DLD1 (cell line): ENCODE data around the gene CCNK.

Experiments
- in situ Hi-C: cut with HindIII; loops from 2 replicates; pipeline ENCODE4 v1.10.0; 2017; ENCODE audit warnings: low sequenced_read_pairs

CCNK gene

DNA sequence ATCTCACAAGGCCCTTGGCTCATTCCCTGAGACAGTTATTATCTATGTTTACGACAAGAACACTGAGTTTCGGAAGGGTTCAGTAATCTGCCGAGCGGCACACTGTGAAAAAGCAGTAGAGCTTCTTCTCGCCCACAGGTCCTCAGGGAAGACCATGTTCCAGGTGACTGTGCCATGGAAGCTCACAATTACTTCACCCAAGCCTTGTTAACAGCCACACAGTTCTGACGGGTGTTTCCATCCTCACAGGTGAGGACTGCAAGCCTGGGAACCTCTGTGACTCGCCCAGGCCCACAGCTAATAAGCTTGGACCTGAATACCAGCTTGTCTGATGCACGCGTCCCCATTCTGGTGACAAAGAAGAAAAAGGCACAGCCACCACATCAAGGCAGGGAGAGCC lies 15.9 kb upstream of the CCNK start:
- in situ Hi-C loops: no loop called here

DNA sequence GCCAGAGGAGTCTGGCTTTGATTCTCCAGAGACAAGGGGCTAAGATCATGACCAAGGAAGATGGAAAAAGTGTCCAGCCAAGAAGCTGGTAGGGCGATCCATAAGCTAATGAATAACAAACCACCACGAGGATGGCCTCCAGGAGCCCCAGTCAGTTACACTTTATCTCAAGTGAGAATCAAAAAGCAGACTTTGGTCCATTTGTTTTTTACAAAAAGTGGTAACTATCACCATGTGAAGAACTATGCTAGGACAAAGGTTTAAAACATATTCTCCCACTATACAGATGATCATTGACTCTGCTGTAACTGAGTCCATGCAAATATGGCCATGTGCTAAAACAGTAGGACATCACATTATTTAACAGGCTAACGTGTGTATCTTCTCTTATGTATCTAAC lies 14.5 kb upstream of the CCNK start:
- in situ Hi-C loops: no loop called here

DNA sequence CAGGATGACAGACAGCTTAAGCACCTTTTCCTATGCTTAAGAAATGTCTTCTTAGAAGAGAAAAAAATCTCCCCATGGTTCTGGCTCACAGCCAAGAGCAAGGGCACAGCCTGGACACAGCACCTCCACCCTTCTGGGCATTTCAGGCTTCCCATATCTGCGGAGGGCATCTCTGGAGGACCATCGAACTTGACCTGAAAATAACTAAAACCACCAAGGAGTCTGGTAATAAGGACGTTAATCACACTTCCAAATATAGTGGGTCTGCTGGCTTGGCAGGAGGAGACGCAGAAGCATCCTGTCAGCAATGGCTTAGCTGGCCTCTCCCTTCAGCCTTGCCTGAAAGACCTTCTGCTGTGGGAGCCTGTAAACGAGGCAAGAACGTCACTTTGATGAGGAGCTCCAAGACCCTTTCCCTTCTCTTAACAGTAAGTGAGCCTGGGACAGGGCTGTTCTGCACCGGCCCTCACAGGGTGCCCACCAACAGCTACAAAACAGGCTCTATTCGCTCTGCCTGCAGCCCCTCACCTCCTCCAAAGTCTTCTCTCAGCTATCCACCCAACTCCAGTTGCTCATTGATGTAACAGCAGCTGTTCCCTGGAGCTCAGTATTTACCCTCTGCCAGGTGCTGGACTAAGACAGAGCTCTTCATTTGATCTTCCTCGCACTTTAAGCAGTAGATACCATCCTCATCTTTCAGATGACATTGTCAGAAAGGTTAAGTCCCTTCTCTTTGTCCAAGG lies 13.7 kb upstream of the CCNK start:
- in situ Hi-C loops: no loop called here

DNA sequence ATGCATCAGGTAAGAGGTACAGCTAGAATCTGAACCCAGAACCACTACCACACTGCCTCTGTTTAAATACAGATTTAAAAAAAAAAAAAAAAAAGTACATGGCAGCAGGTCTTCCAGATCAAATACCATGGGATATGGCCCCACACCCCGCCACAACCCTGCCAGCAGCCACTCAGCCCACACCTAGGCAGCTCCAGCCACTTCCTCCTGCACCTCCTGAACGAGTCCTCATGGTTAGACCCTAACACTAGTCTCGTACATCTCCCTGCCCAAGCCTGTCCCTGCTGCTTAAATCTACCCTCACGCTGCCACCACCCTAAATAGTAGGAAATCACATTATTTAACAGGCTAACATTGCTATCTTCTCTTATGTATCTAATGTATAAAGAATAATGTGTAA lies 13.1 kb upstream of the CCNK start:
- in situ Hi-C loops: no loop called here

DNA sequence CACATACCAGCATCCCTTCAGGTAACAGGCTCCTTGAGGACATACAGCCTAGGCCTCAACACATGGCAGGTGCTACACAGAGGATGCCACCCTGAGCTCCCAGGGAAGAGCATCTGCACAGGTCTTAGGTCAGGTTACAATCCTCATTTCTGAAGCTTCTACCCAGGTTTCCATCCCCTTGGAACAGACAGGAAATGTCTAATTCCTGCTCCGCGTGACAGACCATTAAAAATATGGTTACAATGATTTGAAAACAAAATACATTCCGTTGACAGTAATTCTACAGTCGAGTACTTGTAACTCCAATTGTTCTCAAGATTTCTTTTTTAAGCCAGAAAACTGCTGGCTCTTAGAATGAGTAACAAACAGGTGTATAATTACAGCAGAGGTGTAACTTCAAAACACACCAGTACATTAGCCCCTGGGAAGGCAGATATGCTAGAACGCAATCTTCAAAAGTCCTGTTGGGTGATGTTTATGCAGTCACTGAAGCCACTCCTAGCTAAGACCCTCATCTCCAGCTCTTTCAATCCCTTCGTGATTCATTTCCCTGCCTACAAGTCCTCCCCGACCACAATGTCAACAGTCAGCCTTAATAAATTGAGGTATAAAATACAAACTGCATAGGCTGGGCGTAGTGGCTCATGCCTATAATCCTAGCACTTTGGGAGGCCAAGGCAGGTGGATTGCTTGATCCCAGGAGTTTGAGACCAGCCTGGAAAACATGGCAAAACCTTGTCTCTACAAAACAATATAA lies 12.2 kb upstream of the CCNK start:
- in situ Hi-C loops: no loop called here

DNA sequence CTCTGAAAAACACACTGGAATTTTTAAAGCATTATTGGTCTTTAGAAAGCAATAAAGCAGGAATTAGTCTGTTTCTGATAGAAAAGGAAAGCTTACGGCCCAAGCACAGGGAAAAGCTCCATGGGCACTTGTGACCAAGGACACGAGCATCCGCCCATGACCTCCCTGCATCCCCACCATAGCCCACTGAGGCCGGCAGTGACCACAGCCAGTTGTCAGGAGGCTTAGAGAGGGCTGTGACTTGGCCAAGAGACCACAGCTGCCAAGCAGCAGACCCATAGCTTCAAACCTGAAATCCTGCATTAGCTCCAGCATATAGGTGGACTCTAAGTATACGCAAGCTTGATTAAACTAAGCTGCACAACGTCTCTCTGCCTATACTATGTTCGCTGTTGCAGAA lies 9.5 kb upstream of the CCNK start:
- in situ Hi-C loops: no loop called here

DNA sequence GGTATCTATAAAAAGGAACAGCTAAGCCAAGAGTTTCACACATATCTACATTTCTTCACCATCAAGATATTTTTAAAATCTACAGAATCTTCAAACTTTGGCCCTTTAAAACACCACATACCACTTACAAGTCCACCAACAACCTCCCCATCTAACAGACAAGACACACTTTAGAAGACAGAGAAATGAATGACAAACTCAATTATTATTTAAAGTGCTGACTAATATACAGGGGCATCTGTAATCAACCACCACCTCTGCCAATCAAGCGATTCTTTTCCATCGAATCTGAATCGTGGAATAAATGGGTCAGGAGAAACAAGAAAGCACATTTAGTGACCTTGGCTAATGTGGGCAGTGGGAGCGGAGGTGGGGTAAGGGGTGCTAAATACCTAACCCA lies 8.3 kb upstream of the CCNK start:
- in situ Hi-C loops: no loop called here

DNA sequence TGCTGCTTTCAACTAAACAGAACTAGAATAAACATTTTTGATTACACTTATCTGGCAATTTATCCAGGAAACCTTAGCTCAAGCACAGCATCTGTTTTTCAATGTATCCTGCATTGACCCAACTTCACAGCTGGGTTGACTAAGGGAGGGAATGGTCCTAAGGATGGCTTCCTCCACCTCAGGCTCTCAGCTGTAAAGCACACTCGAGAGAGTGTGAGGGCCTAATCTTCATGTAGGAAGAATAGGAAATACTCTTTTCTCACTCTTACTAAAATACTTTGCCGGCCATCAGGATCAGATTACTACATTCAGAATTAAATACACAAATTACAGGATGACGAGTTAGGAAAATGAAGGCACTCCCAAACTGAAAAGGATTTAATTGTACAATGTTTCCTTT lies 7.8 kb upstream of the CCNK start:
- in situ Hi-C loops: no loop called here

DNA sequence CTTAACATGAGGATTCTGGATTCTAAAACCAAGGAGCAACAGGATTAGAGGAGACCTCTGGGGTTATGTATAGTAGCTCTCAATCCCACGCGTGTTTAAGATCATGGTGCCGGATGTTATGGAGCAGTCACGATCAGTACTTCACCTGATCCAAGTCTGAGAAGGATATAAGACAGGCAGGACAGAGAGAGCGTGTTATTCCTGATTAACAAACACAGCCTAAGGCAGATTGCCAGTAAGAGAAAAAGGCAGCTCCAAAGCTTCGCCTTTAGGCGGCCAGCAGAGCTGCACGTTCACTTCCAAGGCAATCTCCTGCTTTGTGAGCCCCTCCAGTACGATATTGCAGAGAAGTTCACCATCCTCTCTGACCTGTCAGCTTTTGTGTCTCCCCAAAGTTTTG lies 6.0 kb upstream of the CCNK start:
- in situ Hi-C loops: loop anchor here (25.0 kb wide), 1 partner anchor 212 kb away; the partner anchor contains the start of gene CYP46A1

DNA sequence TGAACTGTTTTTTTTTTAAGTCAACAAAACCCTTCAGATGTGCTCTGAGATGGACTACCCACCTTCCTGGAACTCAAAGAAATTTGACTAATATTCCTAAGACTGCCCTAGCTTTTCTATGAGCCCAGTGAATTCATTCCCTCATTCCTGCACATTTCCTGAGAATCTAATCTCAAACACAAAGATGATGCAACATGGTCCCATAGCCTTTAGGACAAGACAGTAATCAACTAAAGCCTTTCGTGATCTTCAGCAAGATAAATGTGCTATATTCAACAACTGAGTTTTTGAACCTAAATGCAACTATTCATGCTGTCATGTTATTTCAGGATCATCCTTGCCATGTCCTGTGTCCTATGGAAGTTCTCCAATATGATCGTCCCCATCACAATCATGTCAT lies 5.5 kb upstream of the CCNK start:
- in situ Hi-C loops: loop anchor here (25.0 kb wide), 1 partner anchor 212 kb away; the partner anchor contains the start of gene CYP46A1

DNA sequence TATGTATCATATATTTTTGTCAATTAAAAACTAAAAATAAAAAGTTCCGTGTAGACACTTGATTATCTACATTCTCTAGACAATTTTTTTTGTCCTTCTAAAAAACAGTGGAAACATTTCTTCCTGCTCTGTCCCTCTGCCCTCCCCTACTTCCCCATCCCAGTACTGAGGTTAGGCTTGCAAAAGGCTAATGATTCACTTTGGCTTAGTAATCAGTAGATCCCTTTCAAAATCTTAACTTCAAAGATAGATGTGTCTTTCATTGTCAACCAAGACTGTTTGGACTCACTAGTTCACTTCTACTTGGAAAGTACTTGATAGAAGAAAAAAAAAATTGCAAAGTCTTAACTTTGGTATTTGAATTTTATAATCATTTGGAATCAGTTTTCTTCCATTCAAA lies 4.3 kb upstream of the CCNK start:
- in situ Hi-C loops: loop anchor here (25.0 kb wide), 1 partner anchor 210 kb away; the partner anchor contains the start of gene CYP46A1

DNA sequence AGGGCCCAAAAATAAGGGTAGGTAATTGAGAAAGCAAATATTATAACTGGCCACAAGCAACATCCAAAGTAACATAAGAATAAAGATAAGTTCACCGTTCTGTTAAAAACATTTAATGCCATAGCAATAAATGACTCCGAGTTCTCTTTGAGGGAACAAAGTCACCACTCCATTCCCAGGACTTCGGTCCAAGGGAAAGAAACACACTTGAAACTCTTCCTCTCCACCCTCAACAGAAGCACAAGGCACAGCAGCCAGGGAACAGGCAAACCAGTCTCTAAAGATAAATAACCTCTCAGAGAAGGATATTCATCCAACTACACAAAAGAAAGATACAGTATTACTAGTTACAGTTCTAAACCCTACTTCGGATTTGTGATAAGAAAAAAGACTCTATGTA lies 3.1 kb upstream of the CCNK start:
- in situ Hi-C loops: loop anchor here (25.0 kb wide), 1 partner anchor 209 kb away; the partner anchor contains the start of gene CYP46A1

DNA sequence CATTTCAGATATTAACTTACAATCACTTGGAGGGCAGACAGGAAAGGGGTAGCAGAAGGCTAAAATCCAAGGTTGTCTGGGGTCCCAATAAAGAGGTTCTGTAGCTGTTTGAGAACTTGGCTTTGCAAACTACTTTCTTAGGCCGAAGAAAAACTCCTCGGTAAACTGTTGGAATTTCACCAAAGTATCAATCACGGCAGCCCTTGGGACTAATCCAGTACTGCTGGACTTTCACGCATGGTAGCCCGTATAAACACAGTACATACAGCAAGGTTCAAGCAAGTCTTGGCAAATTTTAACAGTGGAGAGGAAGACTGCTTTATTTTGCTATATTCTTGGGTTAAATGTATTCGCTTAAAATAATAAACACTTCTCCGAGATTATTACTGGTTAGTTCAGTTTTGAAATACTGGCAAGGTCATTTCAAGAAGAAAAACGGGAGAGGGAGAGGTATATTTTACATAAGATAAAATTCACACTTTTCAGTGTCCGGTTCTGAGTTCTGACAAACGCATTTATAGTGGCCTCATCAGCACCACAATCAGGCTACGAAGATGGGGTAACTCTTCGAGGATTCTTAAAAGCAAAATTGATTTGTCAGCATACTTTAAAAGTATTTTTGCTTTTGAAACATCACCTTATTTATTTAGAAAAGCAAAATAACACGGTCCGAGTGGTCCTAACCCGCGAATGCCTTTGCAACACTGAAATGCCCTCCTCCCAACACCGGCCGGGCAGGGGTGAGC lies 1.9 kb upstream of the CCNK start:
- in situ Hi-C loops: loop anchor here (25.0 kb wide), 1 partner anchor 208 kb away; the partner anchor contains the start of gene CYP46A1

DNA sequence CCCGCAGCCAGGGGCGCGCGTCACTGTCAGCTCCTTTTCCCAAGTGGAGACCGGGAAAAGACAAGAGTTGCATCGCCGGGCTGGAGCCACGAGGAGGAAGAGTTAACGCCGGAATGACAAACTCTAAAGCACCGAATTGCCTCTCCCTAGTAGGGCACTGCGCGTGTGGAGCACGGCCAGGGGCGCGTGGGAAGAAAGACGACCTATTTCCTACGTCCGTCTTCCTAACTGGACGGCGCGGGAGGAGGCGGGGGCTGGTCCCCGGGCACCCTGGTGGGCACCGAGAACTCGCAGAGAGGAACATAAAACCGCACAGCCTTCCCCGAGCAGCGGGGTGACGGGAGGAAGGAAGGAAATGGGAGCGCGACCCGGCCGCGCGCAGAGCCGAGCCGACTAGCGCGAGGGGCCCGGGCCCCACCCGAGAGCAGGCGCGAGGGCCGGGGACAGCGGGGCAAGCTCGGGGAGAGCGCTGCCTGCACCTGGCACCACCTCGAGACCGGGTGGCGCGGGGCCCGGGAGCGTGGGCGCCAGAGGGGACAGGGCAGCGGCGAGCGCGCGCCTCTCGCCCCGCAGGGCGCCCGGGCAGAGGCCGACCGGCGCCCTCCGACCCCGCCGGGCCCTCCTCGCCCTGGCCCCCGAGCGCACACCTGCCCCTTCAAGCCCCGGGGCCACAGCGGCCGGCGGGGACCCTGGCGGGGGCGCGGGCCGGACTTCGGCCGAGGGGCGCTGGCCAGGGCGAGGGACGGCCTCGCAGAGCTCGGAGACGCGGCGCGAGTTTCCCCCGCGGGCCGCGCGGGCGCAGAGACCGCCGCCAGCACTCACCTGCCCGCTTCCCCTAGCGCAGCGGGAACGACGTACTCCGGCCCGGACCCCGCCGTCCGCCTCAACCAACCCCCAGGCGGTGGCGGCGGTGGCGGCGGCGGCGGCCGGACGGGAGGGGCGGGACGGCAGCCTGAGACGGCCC lies 1.0 kb upstream of the CCNK start, which contains the start of gene SETD3:
SETD3 (minus strand) TSS at position 954 of the 964 bp plus-strand sequence. CDS start 15,054 bp downstream, outside the sequence.
- in situ Hi-C loops: loop anchor here (25.0 kb wide), 1 partner anchor 207 kb away; the partner anchor contains the start of gene CYP46A1

DNA sequence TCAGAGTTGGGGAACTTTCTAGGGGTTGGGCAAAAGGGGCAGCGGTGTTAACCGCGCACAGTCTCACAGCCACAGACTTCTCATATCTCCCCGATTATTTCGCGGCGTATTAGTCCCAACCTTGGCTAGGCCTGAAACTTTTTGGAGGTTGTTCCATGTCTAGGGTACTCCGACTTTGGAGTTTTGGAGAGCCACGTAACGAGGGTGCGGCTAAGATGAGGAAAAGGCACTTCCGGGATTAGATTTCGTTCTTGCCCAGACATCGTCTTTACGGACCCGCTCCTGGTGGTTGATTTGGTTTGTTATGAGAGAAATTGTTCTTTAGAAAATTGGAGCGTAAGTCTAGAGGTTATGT lies 513 bp downstream of the CCNK start:
- in situ Hi-C loops: loop anchor here (25.0 kb wide), 1 partner anchor 206 kb away; the partner anchor contains the start of gene CYP46A1

DNA sequence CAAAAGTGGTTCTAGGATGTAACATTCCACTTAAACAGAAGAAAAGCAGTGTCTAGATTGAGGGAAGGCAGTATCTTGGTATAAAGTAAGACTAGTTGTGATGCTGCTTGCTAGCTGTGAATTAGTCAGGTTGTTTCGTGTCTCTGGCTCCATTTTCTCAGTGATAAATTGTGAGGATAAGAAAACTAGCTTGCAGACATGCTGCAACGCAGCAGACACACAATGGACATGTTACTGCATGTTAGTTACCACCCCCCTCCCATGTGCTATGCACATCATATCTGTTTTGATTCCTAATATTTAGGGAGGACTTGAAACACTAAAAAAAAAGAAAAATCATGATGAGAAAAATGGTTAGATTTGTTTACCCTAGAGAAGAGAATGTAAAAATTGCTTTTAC lies 2.9 kb downstream of the CCNK start:
- in situ Hi-C loops: loop anchor here (25.0 kb wide), 1 partner anchor 203 kb away; the partner anchor contains the start of gene CYP46A1

DNA sequence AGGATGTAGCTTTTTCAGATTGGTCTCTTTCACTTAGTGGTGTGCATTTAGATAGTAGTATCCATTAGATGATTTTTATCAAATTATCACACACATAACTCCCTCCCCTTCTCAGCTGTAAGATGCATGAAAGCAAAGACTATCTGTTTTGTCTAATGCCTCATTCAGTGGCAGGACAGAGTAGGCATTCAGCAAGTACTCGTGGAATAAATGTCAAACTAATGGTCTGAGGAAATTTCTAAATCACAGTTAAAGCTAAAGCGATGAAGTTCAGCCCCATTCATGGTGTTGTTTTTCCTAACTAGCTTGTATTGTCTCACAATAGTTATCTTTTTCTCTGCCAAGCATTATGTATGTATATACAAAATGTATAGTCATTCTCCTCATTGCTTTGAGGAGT lies 16.1 kb downstream of the CCNK start:
- in situ Hi-C loops: loop anchor here (25.0 kb wide), 1 partner anchor 190 kb away; the partner anchor contains the start of gene CYP46A1

DNA sequence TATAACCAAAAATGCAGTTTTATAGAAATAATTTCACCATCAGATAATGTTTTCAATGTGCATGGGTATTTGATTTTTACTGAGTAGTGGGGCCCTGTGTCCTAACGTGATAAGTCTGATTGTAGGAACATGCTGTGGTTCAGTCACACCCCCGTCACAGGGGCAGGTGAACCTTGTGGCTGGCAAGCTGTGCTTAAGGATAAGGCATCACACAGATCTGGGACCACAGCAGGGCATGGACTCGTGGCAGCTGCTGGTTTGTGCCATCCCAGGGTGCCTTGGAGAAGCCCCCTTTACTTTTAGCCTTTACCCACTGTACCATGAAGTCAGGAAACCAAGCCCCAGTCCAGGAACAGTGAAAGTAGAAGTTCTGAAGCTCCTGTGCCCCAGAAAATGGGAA lies 16.7 kb downstream of the CCNK start:
- in situ Hi-C loops: loop anchor here (25.0 kb wide), 1 partner anchor 189 kb away; the partner anchor contains the start of gene CYP46A1

DNA sequence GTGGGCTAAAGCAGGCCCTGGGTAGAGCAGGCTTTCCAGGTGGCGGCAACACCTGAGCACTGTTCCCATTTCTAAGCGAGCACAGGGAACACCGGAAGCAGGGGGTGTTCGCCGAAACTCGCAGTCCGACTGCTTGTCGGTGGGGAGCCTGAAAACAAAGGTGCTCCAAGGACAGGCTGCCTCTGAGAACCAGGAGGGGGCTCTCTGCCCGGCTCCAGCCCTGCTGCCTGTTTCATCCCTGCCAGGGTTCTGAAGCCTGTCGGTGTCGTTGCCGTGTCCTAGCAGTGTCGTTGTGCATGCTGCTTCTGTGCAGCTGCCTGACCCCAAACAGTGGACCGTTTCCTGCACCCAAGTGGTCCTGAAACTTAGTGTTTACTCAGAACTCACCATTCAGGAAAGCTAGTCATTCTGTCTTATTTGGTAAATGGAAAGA lies 21.8 kb downstream of the CCNK start:
- in situ Hi-C loops: no loop called here
